ENCODE data around the gene LINGO1. TPM values are rescaled to one million over a fixed set of nuclear protein-coding genes. Genes with fewer than 3 reads are reported as not detected.

Gene LINGO1
- total RNA-seq, 1 experiment from 2014 or later = 51.3 TPM

DNA sequence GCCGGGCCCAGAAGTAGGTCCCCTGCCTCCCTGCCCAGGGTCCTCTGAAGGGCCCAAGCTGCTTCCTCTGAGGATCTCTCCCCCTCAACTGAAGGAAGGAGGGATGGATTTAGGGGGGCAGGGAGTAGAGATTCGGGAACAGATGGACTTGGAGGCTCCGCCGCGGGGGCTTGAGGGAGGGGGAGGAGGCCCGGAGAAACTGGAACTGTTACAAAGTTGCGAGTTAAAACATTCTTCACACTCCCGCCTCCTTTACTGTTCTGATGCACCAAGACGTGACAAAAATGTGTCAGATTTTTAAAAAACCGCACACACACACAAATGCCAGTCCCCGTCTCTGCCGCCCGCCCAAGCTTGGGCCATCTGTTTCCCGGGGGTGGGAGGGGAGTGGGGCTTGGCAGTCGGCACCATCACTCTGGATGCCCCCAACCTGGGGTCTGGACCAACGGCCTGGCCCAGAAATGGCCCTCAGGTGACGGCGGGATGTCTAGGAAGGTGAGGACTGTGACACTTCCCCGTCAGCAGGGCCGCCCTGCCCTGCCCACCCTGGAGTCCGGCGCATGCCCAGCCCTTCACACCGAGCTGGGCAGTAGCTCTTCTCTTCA lies 25.0 kb upstream of the LINGO1 start (continued):
- TF ChIP-seq E2F1 (CRISPR knock-in tag; IDR thresholded peaks at IDR 0.05) = no peak
- TF ChIP-seq ZNF263 (CRISPR knock-in tag; IDR thresholded peaks at IDR 0.05; ENCODE audit: low read depth) = no peak
- no peak for TF ChIP-seq ETV6 (CRISPR knock-in tag; IDR thresholded peaks at IDR 0.05)
- no peak for TF ChIP-seq GABPB1 (CRISPR knock-in tag; IDR thresholded peaks at IDR 0.05)
- no peak for TF ChIP-seq NR2C2 (CRISPR knock-in tag; IDR thresholded peaks at IDR 0.05)

- TF ChIP-seq, protein P1, sequence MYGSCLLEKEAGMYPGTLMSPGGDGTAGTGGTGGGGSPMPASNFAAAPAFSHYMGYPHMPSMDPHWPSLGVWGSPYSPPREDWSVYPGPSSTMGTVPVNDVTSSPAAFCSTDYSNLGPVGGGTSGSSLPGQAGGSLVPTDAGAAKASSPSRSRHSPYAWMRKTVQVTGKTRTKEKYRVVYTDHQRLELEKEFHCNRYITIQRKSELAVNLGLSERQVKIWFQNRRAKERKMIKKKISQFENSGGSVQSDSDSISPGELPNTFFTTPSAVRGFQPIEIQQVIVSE (CRISPR knock-in tag; IDR thresholded peaks at IDR 0.05; ENCODE audit: borderline replicate concordance) = no peak
- TF ChIP-seq STAT6 (CRISPR knock-in tag; conservative IDR thresholded peaks at IDR 0.05; ENCODE audit: low read depth) (no peak), ZBTB21 (CRISPR knock-in tag; IDR thresholded peaks at IDR 0.05; ENCODE audit: borderline replicate concordance) (no peak), PRRX2 (CRISPR knock-in tag; IDR thresholded peaks at IDR 0.05) (no peak), JAZF1 (CRISPR knock-in tag; IDR thresholded peaks at IDR 0.05) (no peak), ZNF396 (CRISPR knock-in tag; IDR thresholded peaks at IDR 0.05; ENCODE audit: borderline replicate concordance) (no peak), NR3C1 (CRISPR knock-in tag; conservative IDR thresholded peaks at IDR 0.05; ENCODE audit: low read depth) (no peak), AFF4 (CRISPR knock-in tag; IDR thresholded peaks at IDR 0.05; ENCODE audit: borderline replicate concordance) (no peak), MXD4 (CRISPR knock-in tag; IDR thresholded peaks at IDR 0.05; ENCODE audit: borderline replicate concordance) (no peak), HMGA2 (CRISPR knock-in tag; IDR thresholded peaks at IDR 0.05) (no peak), NR2C2 (CRISPR knock-in tag; IDR thresholded peaks at IDR 0.05) (no peak), ZNF423 (CRISPR knock-in tag; IDR thresholded peaks at IDR 0.05) (no peak)
- TF ChIP-seq, protein P2, sequence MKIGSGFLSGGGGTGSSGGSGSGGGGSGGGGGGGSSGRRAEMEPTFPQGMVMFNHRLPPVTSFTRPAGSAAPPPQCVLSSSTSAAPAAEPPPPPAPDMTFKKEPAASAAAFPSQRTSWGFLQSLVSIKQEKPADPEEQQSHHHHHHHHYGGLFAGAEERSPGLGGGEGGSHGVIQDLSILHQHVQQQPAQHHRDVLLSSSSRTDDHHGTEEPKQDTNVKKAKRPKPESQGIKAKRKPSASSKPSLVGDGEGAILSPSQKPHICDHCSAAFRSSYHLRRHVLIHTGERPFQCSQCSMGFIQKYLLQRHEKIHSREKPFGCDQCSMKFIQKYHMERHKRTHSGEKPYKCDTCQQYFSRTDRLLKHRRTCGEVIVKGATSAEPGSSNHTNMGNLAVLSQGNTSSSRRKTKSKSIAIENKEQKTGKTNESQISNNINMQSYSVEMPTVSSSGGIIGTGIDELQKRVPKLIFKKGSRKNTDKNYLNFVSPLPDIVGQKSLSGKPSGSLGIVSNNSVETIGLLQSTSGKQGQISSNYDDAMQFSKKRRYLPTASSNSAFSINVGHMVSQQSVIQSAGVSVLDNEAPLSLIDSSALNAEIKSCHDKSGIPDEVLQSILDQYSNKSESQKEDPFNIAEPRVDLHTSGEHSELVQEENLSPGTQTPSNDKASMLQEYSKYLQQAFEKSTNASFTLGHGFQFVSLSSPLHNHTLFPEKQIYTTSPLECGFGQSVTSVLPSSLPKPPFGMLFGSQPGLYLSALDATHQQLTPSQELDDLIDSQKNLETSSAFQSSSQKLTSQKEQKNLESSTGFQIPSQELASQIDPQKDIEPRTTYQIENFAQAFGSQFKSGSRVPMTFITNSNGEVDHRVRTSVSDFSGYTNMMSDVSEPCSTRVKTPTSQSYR (CRISPR knock-in tag; IDR thresholded peaks at IDR 0.05) = no peak
- TF ChIP-seq, protein P3, sequence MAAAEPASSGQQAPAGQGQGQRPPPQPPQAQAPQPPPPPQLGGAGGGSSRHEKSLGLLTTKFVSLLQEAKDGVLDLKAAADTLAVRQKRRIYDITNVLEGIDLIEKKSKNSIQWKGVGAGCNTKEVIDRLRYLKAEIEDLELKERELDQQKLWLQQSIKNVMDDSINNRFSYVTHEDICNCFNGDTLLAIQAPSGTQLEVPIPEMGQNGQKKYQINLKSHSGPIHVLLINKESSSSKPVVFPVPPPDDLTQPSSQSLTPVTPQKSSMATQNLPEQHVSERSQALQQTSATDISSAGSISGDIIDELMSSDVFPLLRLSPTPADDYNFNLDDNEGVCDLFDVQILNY (CRISPR knock-in tag; IDR thresholded peaks at IDR 0.05) = no peak
- TF ChIP-seq, protein P4, sequence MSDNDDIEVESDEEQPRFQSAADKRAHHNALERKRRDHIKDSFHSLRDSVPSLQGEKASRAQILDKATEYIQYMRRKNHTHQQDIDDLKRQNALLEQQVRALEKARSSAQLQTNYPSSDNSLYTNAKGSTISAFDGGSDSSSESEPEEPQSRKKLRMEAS (CRISPR knock-in tag; IDR thresholded peaks at IDR 0.05) = no peak
- peaks cover 4% of the 10 kb centered on the region; the same call in 1 of the 2 replicates for H3K27me3 Mint-ChIP-seq (ENCODE audit: low read depth)
- DNase-seq (ENCODE audit: low spot score) (no peak), ATAC-seq (no peak)
- H3K36me3 Mint-ChIP-seq = peaks cover 7% of the 10 kb centered on the region
- peaks cover 14% of the 10 kb centered on the region for H3K4me1 Mint-ChIP-seq
- H3K9me3 Mint-ChIP-seq = peaks cover 7% of the 10 kb centered on the region
- ChIA-PET CTCF (interaction anchor here (1.0 to 15.4 kb wide), 11 partner anchors 12 to 222 kb away, joined by 3 to 237 read pairs (median 13); partner anchors contain the start of gene LINGO1), POLR2A (interaction anchor here (1.5 kb wide), 1 partner anchor 25 kb away, joined by 4 read pairs; no protein-coding TSS in a partner anchor)
- H3K4me3 Mint-ChIP-seq = no peak overlapping the region
- H3K27ac Mint-ChIP-seq = no peak overlapping the region
These were observed 23.6 kb upstream of the LINGO1 start for GRCh38 chr15:77656294-77656693.

All from WTC11 (cell line).